ENCODE results near the gene SEMA3F.

- no peak for TF ChIP-seq CTCF (IDR thresholded peaks at IDR 0.05; ENCODE audit: low read depth, low read length, missing input control)
- no peak for TF ChIP-seq ATF3 (IDR thresholded peaks at IDR 0.05)
- TF ChIP-seq TAF1 (conservative IDR thresholded peaks at IDR 0.05) = no peak
- TF ChIP-seq JUND (IDR thresholded peaks at IDR 0.05) = no peak
- TF ChIP-seq YY1 (IDR thresholded peaks at IDR 0.05) = no peak
- TF ChIP-seq GABPA (IDR thresholded peaks at IDR 0.05 in 1 of 2, conservative IDR thresholded peaks at IDR 0.05 in 1 of 2) = no peak
- no peak for TF ChIP-seq RXRA (IDR thresholded peaks at IDR 0.05)
- no peak for TF ChIP-seq HNF4G (IDR thresholded peaks at IDR 0.05)
- no peak for TF ChIP-seq REST (IDR thresholded peaks at IDR 0.05)
- TF ChIP-seq EGR1 (IDR thresholded peaks at IDR 0.05; ENCODE audit: low read depth in 2 of 2) = no peak
- no peak for TF ChIP-seq MAX (IDR thresholded peaks at IDR 0.05)
- TF ChIP-seq RAD21 (IDR thresholded peaks at IDR 0.05) = no peak
- no peak for TF ChIP-seq FOXA1 (IDR thresholded peaks at IDR 0.05)
Observed at GRCh38 chr3:50132421-50133282, 22.5 kb upstream of the SEMA3F start.

Measured in liver (tissue), 3 donors.